ENCODE data around the gene OSBPL9. TPM values are rescaled to one million over a fixed set of nuclear protein-coding genes. Genes with fewer than 3 reads are reported as not detected.

The OSBPL9 gene
- total and polyA plus RNA-seq, 9 of the 15 experiments (the other 6 are each of a cell fraction or from before 2014, with no cell fraction given): 43.9 to 217 (median 170) TPM

- no peak for TF ChIP-seq ZNF318 (IDR thresholded peaks at IDR 0.05; ENCODE audit: borderline replicate concordance in 1 of 2, low read depth in 1 of 2)
- no peak for TF ChIP-seq BMI1 (IDR thresholded peaks at IDR 0.05; ENCODE audit: low read length)
Measured at GRCh38 chr1:51600529-51600928, 16.4 kb upstream of the OSBPL9 start (continued).
